GM12891 (cell line): ENCODE data around the gene ALDH3B2.

Experiments used
- DNase-seq: peaks from one replicate; pipeline ENCODE4 v3.0.0; 2011; ENCODE audit warnings: low spot score; ENCODE audit not compliant: insufficient read length
- FAIRE-seq: peaks from 2 replicates; lab custom pipeline; 2011; peaks lifted over from hg19 to GRCh38; lab: Jason Lieb, UNC
- PAX5 ChIP-seq: IDR thresholded peaks from 2 replicates; pipeline ENCODE4 v1.6.1; 2011; ENCODE audit warnings: low read length, moderate library complexity, mild to moderate bottlenecking; ENCODE audit not compliant: insufficient read depth, severe bottlenecking
- POLR2A ChIP-seq: IDR thresholded peaks from 2 replicates; pipeline ENCODE4 v1.6.1; 2011; ENCODE audit warnings: low read depth, low read length, control low read depth
- POLR2AphosphoS5 ChIP-seq: IDR thresholded peaks from 2 replicates; pipeline ENCODE4 v1.6.1; 2011; ENCODE audit warnings: low read depth, low read length, control low read depth
- POU2F2 ChIP-seq: IDR thresholded peaks from 2 replicates; pipeline ENCODE4 v1.6.1; 2011; ENCODE audit warnings: low read depth, mild to moderate bottlenecking, control low read depth, low read length, moderate library complexity
- SPI1 ChIP-seq: IDR thresholded peaks from 2 replicates; pipeline ENCODE4 v1.6.1; 2011; ENCODE audit warnings: low read depth, low read length, control low read depth
- TAF1 ChIP-seq: IDR thresholded peaks from 2 replicates; pipeline ENCODE4 v1.6.1; 2011; ENCODE audit warnings: low read depth, low read length, control low read depth

ALDH3B2 gene

GRCh38 chr11:67656278-67656922, 18.0 kb downstream of the ALDH3B2 start:
- TF ChIP-seq SPI1 (peak; percentile 88), POU2F2 (no peak)

DNA sequence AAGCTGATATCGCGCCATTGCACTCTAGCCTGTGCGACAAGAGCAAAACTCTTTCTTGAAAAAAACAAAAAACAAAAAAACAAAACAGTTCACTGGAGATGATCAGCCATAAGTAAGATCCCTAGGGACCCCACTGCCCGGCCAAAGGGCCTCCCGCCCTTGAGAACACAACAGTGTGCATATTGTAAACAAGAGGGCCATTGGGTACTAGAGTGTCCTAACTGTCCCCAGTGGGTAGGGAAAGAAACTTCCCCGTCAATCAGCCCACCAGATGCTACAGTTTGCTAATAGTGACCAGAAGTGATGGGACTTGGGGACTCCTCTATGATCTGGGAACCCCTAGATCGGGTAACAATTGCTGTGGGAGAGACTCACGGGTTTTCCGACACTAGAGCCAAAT, 20.2 kb downstream of the ALDH3B2 start:
- FAIRE-seq (no peak), DNase-seq (no peak)

More at GRCh38 chr11:67656278-67656922, 18.0 kb downstream of the ALDH3B2 start:
- no peak for DNase-seq
- peak; percentile 45 for FAIRE-seq

GRCh38 chr11:67652965-67653845, 21.2 kb downstream of the ALDH3B2 start:
- FAIRE-seq (no peak), DNase-seq (no peak)
- TF ChIP-seq POLR2A = no peak
- TF ChIP-seq PAX5 = no peak
- no peak for TF ChIP-seq TAF1
- TF ChIP-seq POLR2AphosphoS5 = no peak
- no peak for TF ChIP-seq POU2F2
- no peak for TF ChIP-seq SPI1

More for the DNA sequence above, 20.2 kb downstream of the ALDH3B2 start:
- TF ChIP-seq PAX5 (no peak), POU2F2 (no peak), SPI1 (no peak), POLR2A (no peak)

DNA sequence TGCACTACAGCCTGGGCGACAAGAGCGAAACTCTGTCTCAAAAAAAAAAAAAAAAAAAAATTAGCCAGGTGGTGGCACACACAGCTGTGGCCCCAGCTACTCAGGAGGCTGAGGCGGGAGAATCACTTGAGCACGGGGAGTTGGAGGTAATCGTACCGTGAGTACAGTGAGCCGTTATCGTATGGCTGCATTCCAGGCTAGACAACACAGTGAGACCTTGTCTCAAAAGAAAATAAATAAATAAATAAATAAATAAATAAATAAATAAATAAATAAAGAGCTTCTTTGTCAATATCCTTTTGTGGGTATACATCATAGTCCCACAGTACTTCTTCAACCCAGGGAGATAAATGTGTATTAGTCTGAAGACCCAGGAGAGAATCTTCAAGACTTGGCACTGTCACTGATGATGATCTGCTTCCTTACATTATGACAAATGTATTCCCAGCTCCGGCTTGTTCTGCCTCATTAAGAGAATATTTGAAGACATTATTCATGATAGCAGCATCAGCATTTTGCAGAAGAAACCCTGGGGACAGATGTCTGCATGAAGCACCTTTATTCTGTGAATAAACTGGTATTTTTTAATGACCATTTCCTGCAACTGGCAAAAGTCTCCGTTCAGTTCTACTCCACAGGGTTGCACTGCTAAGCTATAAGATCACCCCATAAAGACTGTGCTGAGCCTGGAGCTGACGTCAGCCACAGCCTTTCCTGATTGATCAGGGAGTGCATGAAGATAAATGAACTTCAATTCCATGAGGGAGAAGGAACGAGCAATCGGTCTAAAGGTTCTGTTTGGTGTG, 22.2 kb downstream of the ALDH3B2 start:
- FAIRE-seq (no peak), DNase-seq (no peak)
- TF ChIP-seq POLR2AphosphoS5 (no peak), POLR2A (no peak), TAF1 (no peak), PAX5 (no peak), SPI1 (no peak), POU2F2 (no peak)

DNA sequence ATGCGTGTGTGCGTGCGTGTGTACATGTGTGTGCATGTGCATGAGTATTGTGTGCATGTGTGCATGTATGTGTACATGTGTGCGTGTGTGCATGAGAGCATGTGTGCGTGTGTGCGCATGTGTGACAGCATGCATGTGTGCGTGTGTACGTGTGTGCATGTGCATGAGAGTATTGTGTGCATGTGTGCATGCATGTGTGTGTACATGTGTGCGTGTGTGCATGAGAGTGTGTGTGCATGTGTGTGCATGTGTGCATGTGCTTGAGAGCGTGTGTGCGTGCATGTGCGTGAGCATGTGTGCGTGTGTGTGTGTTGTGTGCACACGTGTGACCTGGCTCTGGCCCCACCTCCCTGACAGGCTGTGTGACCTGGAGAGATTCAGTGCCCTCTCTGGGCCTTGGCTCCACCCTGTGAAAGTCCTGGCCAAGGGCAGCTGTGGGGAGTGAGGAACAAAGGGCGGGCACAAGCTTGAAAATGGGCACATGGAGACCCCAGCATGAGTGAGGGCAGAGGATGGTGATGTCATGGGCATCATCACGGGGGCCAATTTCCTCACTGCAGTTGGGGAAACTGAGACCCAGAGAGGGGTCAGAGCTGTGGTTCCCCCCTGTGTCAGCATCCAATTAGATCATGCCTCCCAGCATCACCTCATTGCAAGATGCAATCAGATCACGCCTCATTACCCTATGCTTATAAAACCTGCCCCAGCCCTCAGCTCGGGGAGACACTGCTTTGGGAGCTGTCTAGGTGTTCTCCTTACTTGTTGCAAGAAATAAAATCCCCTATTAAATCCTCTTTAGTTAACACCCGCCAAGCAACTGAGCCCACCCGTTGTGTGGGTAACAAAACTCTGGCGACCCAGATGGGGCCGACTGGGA, 24.6 kb downstream of the ALDH3B2 start:
- no peak for DNase-seq
- TF ChIP-seq PAX5 = no peak
- TF ChIP-seq POLR2AphosphoS5 = no peak
- peak; percentile 98 for FAIRE-seq

DNA sequence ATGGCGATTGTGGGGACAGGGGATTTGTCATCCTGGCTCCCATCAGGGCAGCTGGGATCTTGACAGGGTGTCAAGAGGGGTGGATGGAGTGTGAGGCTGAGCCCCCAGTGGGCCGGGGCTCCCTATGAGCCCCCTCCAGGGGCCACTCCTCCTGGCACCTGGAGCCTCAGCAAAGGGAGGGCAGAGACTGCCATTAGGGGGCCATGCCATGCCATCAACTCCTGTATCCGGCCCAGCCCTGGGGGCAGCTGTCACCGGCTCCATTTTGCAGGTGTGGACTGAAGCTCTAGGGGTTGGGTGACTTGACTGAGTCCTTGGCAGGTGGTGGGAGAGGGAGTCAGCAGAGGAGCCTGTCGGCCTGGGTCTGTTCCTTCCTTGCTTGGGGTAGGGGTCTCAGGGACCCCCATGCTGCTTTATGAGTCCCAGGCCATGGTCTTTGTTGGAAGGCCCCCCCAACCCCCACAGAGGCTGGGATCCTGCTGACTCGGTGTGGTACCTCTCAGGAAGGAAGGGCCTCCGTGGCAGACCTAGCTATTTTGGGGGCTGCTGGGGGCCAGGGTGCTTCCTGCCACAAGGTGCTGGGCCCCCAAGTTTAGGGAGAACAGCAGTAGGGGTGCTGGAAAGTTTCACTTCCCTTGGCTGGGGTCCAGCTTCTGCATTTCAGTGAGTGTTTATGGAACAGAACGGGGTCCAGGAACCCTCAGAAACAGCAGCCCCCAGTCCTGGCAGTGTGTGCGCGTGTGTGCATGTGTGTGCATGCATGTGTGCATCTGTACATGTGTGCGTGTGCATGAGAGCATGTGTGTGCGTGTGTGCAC, 25.4 kb downstream of the ALDH3B2 start:
- DNase-seq = no peak
- FAIRE-seq = no peak
- TF ChIP-seq SPI1 (peak; percentile 88), POLR2AphosphoS5 (no peak), POLR2A (no peak), POU2F2 (no peak), TAF1 (no peak), PAX5 (no peak)

DNA sequence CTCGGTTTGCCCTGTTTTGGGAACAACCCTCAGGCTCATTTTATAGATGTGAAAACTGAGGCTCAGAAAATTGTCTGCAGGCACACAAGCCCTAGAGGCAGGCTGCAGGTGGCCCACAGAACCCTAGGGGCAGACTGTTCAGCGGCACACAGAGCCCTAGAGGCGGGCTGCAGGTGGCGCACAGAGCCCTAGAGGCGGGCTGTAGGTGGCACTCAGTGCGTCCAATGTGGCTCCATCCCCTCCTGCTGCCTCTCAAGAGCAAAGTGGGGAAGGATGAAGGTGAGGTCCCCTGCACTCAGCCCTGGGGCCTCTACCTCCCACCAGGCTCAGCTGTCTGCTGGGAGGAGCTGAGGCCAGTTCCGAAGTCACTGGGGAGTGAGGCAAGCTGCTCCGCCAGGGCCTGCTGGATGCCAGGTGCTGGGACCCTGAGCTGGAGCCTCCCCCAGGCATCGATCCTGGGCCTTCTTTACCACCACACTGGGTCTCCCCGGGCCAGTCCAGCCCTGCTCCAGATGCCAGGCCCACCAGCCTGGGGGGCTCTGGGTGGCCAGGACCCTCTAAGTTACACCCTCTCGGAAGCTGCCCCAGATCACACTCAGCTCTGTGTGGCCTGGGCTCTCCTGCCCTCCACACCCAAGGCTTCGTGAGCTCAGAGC, 26.2 kb downstream of the ALDH3B2 start:
- peak; percentile 89 for FAIRE-seq
- peak; percentile 78 for DNase-seq
- TF ChIP-seq PAX5 = no peak
- no peak for TF ChIP-seq SPI1
- TF ChIP-seq POLR2AphosphoS5 = no peak
- TF ChIP-seq POU2F2 = no peak
- no peak for TF ChIP-seq TAF1
- TF ChIP-seq POLR2A = no peak

DNA sequence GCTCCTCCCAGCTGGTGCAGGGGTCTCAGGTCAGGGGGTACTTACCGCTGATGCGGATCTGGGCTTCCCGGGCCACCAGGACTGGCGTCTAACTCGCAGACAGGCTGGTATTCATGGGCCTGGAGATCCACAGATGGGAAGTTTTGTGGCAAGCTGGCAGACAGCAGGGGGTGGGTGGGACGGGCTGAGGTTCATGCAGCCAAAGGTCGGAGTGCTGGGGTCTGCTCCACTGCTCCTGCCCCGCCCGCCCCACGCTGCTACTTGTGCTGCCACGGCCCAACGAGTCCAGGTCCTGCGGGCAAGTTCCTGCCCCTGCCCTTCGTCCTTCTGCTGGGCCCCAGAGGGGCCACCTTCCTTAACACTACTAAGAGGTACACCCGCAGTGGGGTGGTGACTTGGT, 27.0 kb downstream of the ALDH3B2 start:
- FAIRE-seq (no peak), DNase-seq (no peak)
- TF ChIP-seq PAX5 = no peak
- TF ChIP-seq POLR2AphosphoS5 = no peak
- TF ChIP-seq POU2F2 = no peak
- no peak for TF ChIP-seq SPI1
